ENCODE measurements around the gene PCED1A. TPM values are rescaled to one million over a fixed set of nuclear protein-coding genes. Genes with fewer than 3 reads are reported as not detected.
A peak's percentile ranks its signal among the peaks of the same experiment; 100 is the strongest.

PCED1A gene
- total and polyA plus RNA-seq, 2 of the 13 experiments (the other 11 are each of a cell fraction or from before 2014, with no cell fraction given) = 40.1 to 84.2 TPM

- TF ChIP-seq MTA1 (CRISPR knock-in tag; IDR thresholded peaks at IDR 0.05; ENCODE audit: borderline replicate concordance) (no peak), MTA3 (CRISPR knock-in tag; IDR thresholded peaks at IDR 0.05) (no peak), ZNF30 (CRISPR knock-in tag; IDR thresholded peaks at IDR 0.05) (no peak), EED (CRISPR knock-in tag; IDR thresholded peaks at IDR 0.05) (no peak), ARID3A (IDR thresholded peaks at IDR 0.05; ENCODE audit: low read depth, low read length) (no peak), DNMT1 (CRISPR knock-in tag; IDR thresholded peaks at IDR 0.05) (no peak)
Measured at GRCh38 chr20:2883726-2884637, 43.5 kb upstream of the PCED1A start (continued).

- Histone ChIP-seq H2AFZ (ENCODE audit: low read length) (no peak overlapping the region), H3K27me3 (ENCODE audit: control insufficient read depth in 1 of 2, insufficient read depth in 2 of 2, low read length in 2 of 2) (no peaks in the 10 kb centered on the region), H3K4me3 (replicated peaks in 1 of 3; ENCODE audit: insufficient read depth in 1 of 3, low read depth in 2 of 3, low read length in 3 of 3) (no peak overlapping the region), H3K79me2 (ENCODE audit: insufficient read depth, low read length) (peaks cover 76% of the 10 kb centered on the region), H3K36me3 (replicated peaks in 1 of 2; ENCODE audit: control insufficient read depth in 1 of 2, insufficient read depth in 2 of 2, low read length in 2 of 2) (peaks cover 0 to 3% of the 10 kb centered on the region in 2 experiments; a peak in 1 of 5 replicates), H4K20me1 (ENCODE audit: insufficient read depth, low read length) (peaks cover 9% of the 10 kb centered on the region; the same call in 1 of the 2 replicates), H3K27ac (ENCODE audit: extremely low read length, insufficient read depth, low read length) (no peak overlapping the region), H3K4me1 (ENCODE audit: insufficient read depth, low read length) (peaks cover 16% of the 10 kb centered on the region), H3K9me3 (ENCODE audit: low read length) (no peaks in the 10 kb centered on the region), H3K9ac (ENCODE audit: insufficient read depth, low read depth, low read length) (no peak overlapping the region), H3K4me2 (ENCODE audit: low read depth, low read length) (no peak overlapping the region)
- intact Hi-C loops (cut with micrococcal nuclease; ENCODE audit: unreplicated experiment) = no loop called here
- no peak for DNase-seq (ENCODE audit: low spot score)
- CTCF ChIA-PET (ENCODE audit: low intra/inter-chr PET ratio, low total read pairs) = no interaction called here
- TF ChIP-seq ZNF891 (CRISPR knock-in tag; IDR thresholded peaks at IDR 0.05) (peak; percentile 43; the same call in 1 of the 2 replicates), RERE (CRISPR knock-in tag; IDR thresholded peaks at IDR 0.05; ENCODE audit: low read depth) (no peak), ZNF839 (CRISPR knock-in tag; IDR thresholded peaks at IDR 0.05; ENCODE audit: borderline replicate concordance) (no peak), ZNF121 (CRISPR knock-in tag; IDR thresholded peaks at IDR 0.05) (peak; percentile 78), KDM2A (CRISPR knock-in tag; IDR thresholded peaks at IDR 0.05; ENCODE audit: borderline replicate concordance, low read depth) (no peak), KLF6 (CRISPR knock-in tag; IDR thresholded peaks at IDR 0.05) (no peak), KDM5A (IDR thresholded peaks at IDR 0.05; ENCODE audit: borderline replicate concordance, low read length) (no peak)
- POLR2A ChIA-PET = no interaction called here
- 82% methylated on average over 7 of the region's 7 CpGs for WGBS (ENCODE audit: low lambda C conversion rate)
- in situ Hi-C loops (cut with HindIII; ENCODE audit: extremely low pct_ligation_motif_present, low pct_unique_long_range_greater_than_20kb) = no loop called here
- no peak for FAIRE-seq
- BruUV-seq (replicated peaks) = no TSS peak
- ATAC-seq = no peak
Measured at GRCh38 chr20:2880650-2881049, 40.2 kb upstream of the PCED1A start.

Measured in HepG2 (cell line).